ENCODE data around the gene RSL24D1. TPM values are rescaled to one million over a fixed set of nuclear protein-coding genes. Genes with fewer than 3 reads are reported as not detected.
"Not testable (repeated sequence)": the region's sequence is repeated elsewhere in the genome, so short reads cannot be mapped to it uniquely, and the experiment has no call there.

RSL24D1 gene
- total RNA-seq, 1 experiment from 2014 or later = 87.0 TPM

GRCh38 chr15:55151631-55152030 is 45.1 kb downstream of the RSL24D1 start:
- Histone ChIP-seq H3F3A (ENCODE audit: insufficient read depth, low read depth) (no peaks in the 10 kb centered on the region), H4K20me1 (ENCODE audit: insufficient read depth) (no peaks in the 10 kb centered on the region), H3K9me2 (ENCODE audit: insufficient read depth) (no peaks in the 10 kb centered on the region), H3K36me3 (ENCODE audit: low read depth) (no peaks in the 10 kb centered on the region), H3K27me3 (ENCODE audit: insufficient read depth, low read depth) (peaks cover 17% of the 10 kb centered on the region; the same call in 1 of the 2 replicates), H3K4me3 (no peak overlapping the region), H2AFZ (no peak overlapping the region), H3K9me3 (ENCODE audit: insufficient read depth, low read depth) (no peaks in the 10 kb centered on the region), H3K27ac (no peak overlapping the region), H3K79me2 (ENCODE audit: low read depth) (no peaks in the 10 kb centered on the region), H3K4me2 (no peak overlapping the region), H3K4me1 (replicated peaks; ENCODE audit: insufficient read depth) (no peaks in the 10 kb centered on the region)
- intact Hi-C loops (cut with micrococcal nuclease; ENCODE audit: unreplicated experiment) = no loop called here
- TF ChIP-seq EZH2 (IDR thresholded peaks at IDR 0.05; ENCODE audit: low read depth) = no peak
- no peak for TF ChIP-seq CTCF (conservative IDR thresholded peaks at IDR 0.05)
- CTCF ChIA-PET = no interaction called here
- POLR2A ChIA-PET (ENCODE audit: unreplicated experiment) = no interaction called here
- no TSS peak for BruUV-seq (replicated peaks)
- no peak for DNase-seq

- H3K27ac ChIP-seq; H3K9me3 ChIP-seq (ENCODE audit: insufficient read depth, low read depth); H3K4me3 ChIP-seq; H3K27me3 ChIP-seq (ENCODE audit: insufficient read depth, low read depth); POLR2A ChIA-PET (ENCODE audit: unreplicated experiment); H3K36me3 ChIP-seq (ENCODE audit: low read depth); H2AFZ ChIP-seq; intact Hi-C loops (cut with micrococcal nuclease; ENCODE audit: unreplicated experiment); H3K9me2 ChIP-seq (ENCODE audit: insufficient read depth); H3K4me1 ChIP-seq (replicated peaks; ENCODE audit: insufficient read depth); DNase-seq; CTCF ChIA-PET; H3K79me2 ChIP-seq (ENCODE audit: low read depth); H4K20me1 ChIP-seq (ENCODE audit: insufficient read depth); BruUV-seq (replicated peaks); H3F3A ChIP-seq (ENCODE audit: insufficient read depth, low read depth); H3K4me2 ChIP-seq: not testable (repeated sequence)
Observed at GRCh38 chr15:55143132-55143531, 53.6 kb downstream of the RSL24D1 start.

GRCh38 chr15:55133972-55134371 is 62.8 kb downstream of the RSL24D1 start:
- BruUV-seq (replicated peaks) = no TSS peak

More at GRCh38 chr15:55133972-55134371, 62.8 kb downstream of the RSL24D1 start:
- H3K4me1 ChIP-seq (replicated peaks; ENCODE audit: insufficient read depth) = no peaks in the 10 kb centered on the region
- no peaks in the 10 kb centered on the region for H3K36me3 ChIP-seq (ENCODE audit: low read depth)
- ChIA-PET CTCF (no interaction called here), POLR2A (ENCODE audit: unreplicated experiment) (no interaction called here)
- peaks cover 19% of the 10 kb centered on the region for H3K27me3 ChIP-seq (ENCODE audit: insufficient read depth, low read depth)
- H3K9me3 ChIP-seq (ENCODE audit: insufficient read depth, low read depth) = no peaks in the 10 kb centered on the region
- intact Hi-C loops (cut with micrococcal nuclease; ENCODE audit: unreplicated experiment) = no loop called here
- H2AFZ ChIP-seq = no peak overlapping the region
- no peaks in the 10 kb centered on the region for H3K79me2 ChIP-seq (ENCODE audit: low read depth)
- H3K4me3 ChIP-seq = no peak overlapping the region
- no peak overlapping the region for H3K27ac ChIP-seq
- no peaks in the 10 kb centered on the region for H4K20me1 ChIP-seq (ENCODE audit: insufficient read depth)
- TF ChIP-seq EZH2 (IDR thresholded peaks at IDR 0.05; ENCODE audit: low read depth) (no peak), CTCF (conservative IDR thresholded peaks at IDR 0.05) (no peak)
- no peak overlapping the region for H3K4me2 ChIP-seq
- H3K9me2 ChIP-seq (ENCODE audit: insufficient read depth) = no peaks in the 10 kb centered on the region
- DNase-seq = no peak
- H3F3A ChIP-seq (ENCODE audit: insufficient read depth, low read depth) = no peaks in the 10 kb centered on the region
